Endothelial cell of umbilical vein (primary cell): ENCODE data around the gene MSH4. TPM values are rescaled to one million over a fixed set of nuclear protein-coding genes. Genes with fewer than 3 reads are reported as not detected.

Experiments
- BruUV-seq: library from RNA; stranded (reverse); fragments of 400-500 nt; replicated peaks from 2 replicates; lab custom pipeline; 2021; lab: Mats Ljungman, UMichigan
- CTCF ChIA-PET: fragments of 300-600, 350-600 bp; sonication (Branson Sonifier 250); formaldehyde crosslinking; loops from one replicate; lab custom pipeline; 2021; ENCODE audit warnings: antibody characterized with exemption, inconsistent platforms; lab: Charles Lee
- POLR2A ChIA-PET: fragments of 300-600, 350-600 bp; sonication (Branson Sonifier 250); formaldehyde crosslinking; loops from one replicate; lab custom pipeline; 2021; ENCODE audit warnings: antibody characterized with exemption, inconsistent platforms; lab: Charles Lee
- DNase-seq: peaks from one replicate; pipeline ENCODE4 v3.0.0-alpha.2; 2011; ENCODE audit warnings: low read depth, low spot score
- FAIRE-seq: peaks from 2 replicates; lab custom pipeline; 2011; peaks lifted over from hg19 to GRCh38; lab: Jason Lieb, UNC
- H2AFZ ChIP-seq: 2 replicates; pipeline ENCODE4 v1.6.0; 2012; ENCODE audit warnings: low read depth, low read length, control low read depth, inconsistent platforms
- H3K27ac ChIP-seq: 2 replicates; pipeline ENCODE4 v1.5.1; 2011; ENCODE audit warnings: low read depth, mild to moderate bottlenecking, control low read depth, low read length, moderate library complexity; ENCODE audit not compliant: insufficient read depth
- H3K27me3 ChIP-seq, 2 experiments: 2 replicates each; pipeline versions ENCODE4 v1.6.0 to v1.6.1; 2011; ENCODE audit warnings: low read length in 2 of 2, mixed read lengths in 1 of 2; ENCODE audit not compliant: control insufficient read depth in 2 of 2, insufficient read depth in 2 of 2
- H3K36me3 ChIP-seq, 2 experiments: 2 replicates in 1 of 2; 3 replicates in 1 of 2; pipeline ENCODE4 v1.5.1; 2011; ENCODE audit warnings: low read length in 2 of 2, mild to moderate bottlenecking in 1 of 2, moderate library complexity in 1 of 2; ENCODE audit not compliant: control insufficient read depth in 2 of 2, insufficient read depth in 2 of 2; ENCODE audit errors: extremely low read depth in 1 of 2
- H3K4me1 ChIP-seq: 3 replicates; pipeline ENCODE4 v1.5.1; 2011; ENCODE audit warnings: mild to moderate bottlenecking, low read length; ENCODE audit not compliant: control insufficient read depth, insufficient read depth; ENCODE audit errors: extremely low read depth
- H3K4me2 ChIP-seq: 2 replicates; pipeline ENCODE4 v1.6.1; 2011; ENCODE audit warnings: low read length, control low read depth, mixed read lengths; ENCODE audit not compliant: insufficient read depth
- H3K4me3 ChIP-seq, 3 experiments: fragments of 200-600 bp in 1 of 3; sonication (generic), shearing (Covaris generic) in 1 of 3; replicated peaks in 1 of 3; 2 replicates each; pipeline ENCODE4 v1.5.1; 2011 to 2016; ENCODE audit warnings: control low read depth in 3 of 3, low read length in 3 of 3, mild to moderate bottlenecking in 2 of 3, inconsistent platforms in 1 of 3, low read depth in 1 of 3, moderate library complexity in 1 of 3; ENCODE audit not compliant: insufficient read depth in 1 of 3
- H3K79me2 ChIP-seq: 2 replicates; pipeline ENCODE4 v1.6.0; 2012; ENCODE audit warnings: low read length, inconsistent platforms; ENCODE audit not compliant: control insufficient read depth, insufficient read depth
- H3K9ac ChIP-seq: replicated peaks from 2 replicates; pipeline ENCODE3; 2011; ENCODE audit warnings: low read length, control low read depth; ENCODE audit not compliant: insufficient read depth; ENCODE audit errors: extremely low read depth
- H3K9me1 ChIP-seq: replicated peaks from 3 replicates; pipeline ENCODE4 v1.6.0; 2011; ENCODE audit warnings: mild to moderate bottlenecking, low read length; ENCODE audit not compliant: control insufficient read depth, insufficient read depth; ENCODE audit errors: extremely low read depth
- H3K9me3 ChIP-seq: replicated peaks from 2 replicates; pipeline ENCODE4 v1.5.1; 2012; ENCODE audit warnings: low read length, inconsistent platforms; ENCODE audit not compliant: control insufficient read depth, insufficient read depth
- H4K20me1 ChIP-seq: replicated peaks from 2 replicates; pipeline ENCODE3; 2011; ENCODE audit warnings: mild to moderate bottlenecking, low read length; ENCODE audit not compliant: control insufficient read depth, insufficient read depth; ENCODE audit errors: extremely low read depth
- CTCF ChIP-seq, 2 donors: IDR thresholded peaks; 1 replicate in 1 of 2; 2 replicates in 1 of 2; pipeline ENCODE4 v1.5.1; 2011; ENCODE audit warnings: low read length in 2 of 2, mild to moderate bottlenecking in 2 of 2, moderate library complexity in 2 of 2, control low read depth in 1 of 2, inconsistent platforms in 1 of 2, low read depth in 1 of 2; ENCODE audit not compliant: insufficient read depth in 1 of 2; ENCODE audit errors: extremely low read depth in 1 of 2
- FOS ChIP-seq: IDR thresholded peaks from 2 replicates; pipeline ENCODE4 v1.6.1; 2011; ENCODE audit warnings: mild to moderate bottlenecking, low read length, moderate library complexity, borderline replicate concordance; ENCODE audit not compliant: insufficient read depth
- MAX ChIP-seq: IDR thresholded peaks from 2 replicates; pipeline ENCODE4 v1.6.1; 2011; ENCODE audit not compliant: insufficient read depth, insufficient read length
- MYC ChIP-seq: IDR thresholded peaks from one replicate; pipeline ENCODE4 v1.6.1; 2011; ENCODE audit warnings: mild to moderate bottlenecking, low read depth, low read length
- POLR2A ChIP-seq: IDR thresholded peaks from 2 replicates; pipeline ENCODE4 v1.6.1; 2012; ENCODE audit warnings: low read depth, mild to moderate bottlenecking, control low read depth, low read length
- dilution Hi-C: fragments of 300-500 bp; cut with MboI; formaldehyde crosslinking; loops from one replicate; pipeline ENCODE4 v1.15.0; 2019; ENCODE audit warnings: low sequenced_read_pairs; ENCODE audit not compliant: extremely low pct_ligation_motif_present
- intact Hi-C: fragments of 100-400 bp; cut with micrococcal nuclease; formaldehyde crosslinking; loops from one replicate; pipeline ENCODE4 v1.10.0; 2022
- polyA plus RNA-seq, 4 experiments: library from polyadenylated mRNA; depleted of rRNA in 3 of 4; stranded (reverse) in 3 of 4; unstranded in 1 of 4; fragments of >200 nt; gene quantifications; 2 replicates each; pipeline versions ENCODE4 v1.2.1 to v1.2.3, GENCODE V29; 2011 to 2012; ENCODE audit warnings: missing spikeins in 1 of 4
- total RNA-seq: library from RNA; stranded (reverse); gene quantifications from 2 replicates; pipeline ENCODE4 v1.2.3, GENCODE V29; 2021

Gene MSH4
- total and polyA plus RNA-seq, 2 donors (not counting 3 experiments of a cell fraction or from before 2014, with no cell fraction given), result 0.01 to 0.29 TPM

GRCh38 chr1:75908717-75909152 is 112.1 kb downstream of the MSH4 start:
- H2AFZ ChIP-seq, result no peak overlapping the region
- intact Hi-C loops, result loop anchor here (1.0 to 10.0 kb wide), 5 partner anchors 82 to 1235 kb away; no protein-coding TSS in a partner anchor
- no peak overlapping the region for H3K4me2 ChIP-seq
- H3K9me1 ChIP-seq, result no peaks in the 10 kb centered on the region
- no peaks in the 10 kb centered on the region for H3K79me2 ChIP-seq
- no peaks in the 10 kb centered on the region for H4K20me1 ChIP-seq
- H3K36me3 ChIP-seq, result no peaks in the 10 kb centered on the region
- FAIRE-seq, result peak; percentile 70
- dilution Hi-C loops, result no loop called here
- H3K27ac ChIP-seq, result no peak overlapping the region
- peak; percentile 60 for DNase-seq
- no peak overlapping the region for H3K9ac ChIP-seq
- no peaks in the 10 kb centered on the region for H3K9me3 ChIP-seq
- H3K27me3 ChIP-seq, result no peaks in the 10 kb centered on the region
- POLR2A ChIA-PET, result no interaction called here
- TF ChIP-seq FOS (no peak), CTCF (IDR thresholded peaks at IDR 0.05; ENCODE audit: extremely low read depth in 1 of 2, insufficient read depth in 1 of 2, low read depth in 1 of 2, low read length in 2 of 2) (peak; percentile 30 to 45)
- BruUV-seq, result no TSS peak
- no peak overlapping the region for H3K4me3 ChIP-seq
- H3K4me1 ChIP-seq, result no peaks in the 10 kb centered on the region
- CTCF ChIA-PET, result interaction anchor here (0.7 to 2.4 kb wide), 26 partner anchors 9 to 1235 kb away, joined by 3 to 24 read pairs (median 4); no protein-coding TSS in a partner anchor

- DNase-seq (no peak), FAIRE-seq (no peak)
- Histone ChIP-seq H3K36me3 (no peaks in the 10 kb centered on the region), H3K4me1 (no peaks in the 10 kb centered on the region), H3K4me2 (no peak overlapping the region), H2AFZ (no peak overlapping the region), H3K9ac (no peak overlapping the region), H4K20me1 (no peaks in the 10 kb centered on the region), H3K9me1 (no peaks in the 10 kb centered on the region), H3K4me3 (no peak overlapping the region), H3K9me3 (no peaks in the 10 kb centered on the region), H3K27ac (no peak overlapping the region), H3K79me2 (no peaks in the 10 kb centered on the region), H3K27me3 (no peaks in the 10 kb centered on the region)
- TF ChIP-seq MYC (no peak), MAX (no peak), POLR2A (no peak)
- POLR2A ChIA-PET, result no interaction called here
- CTCF ChIA-PET, result interaction anchor here (2.4 kb wide), 1 partner anchor 8 kb away, joined by 8 read pairs; no protein-coding TSS in a partner anchor
- BruUV-seq, result no TSS peak
- dilution Hi-C loops (no loop called here), intact Hi-C loops (no loop called here)
Measured at GRCh38 chr1:75916834-75917233, 120.2 kb downstream of the MSH4 start.
